PFSK-1 (cell line): ENCODE data around the gene CHMP6.

ENCODE experiments used
- FOXP2 ChIP-seq: optimal IDR thresholded peaks from 2 replicates; pipeline ENCODE3; 2011; ENCODE audit warnings: borderline replicate concordance, control low read depth, inconsistent platforms; ENCODE audit not compliant: insufficient read depth; ENCODE audit errors: extremely low read length, extremely low read depth
- POLR2AphosphoS5 ChIP-seq: IDR thresholded peaks from 2 replicates; pipeline ENCODE4 v1.6.1; 2012; ENCODE audit warnings: low read depth, mild to moderate bottlenecking, control low read depth, low read length, moderate library complexity
- SIN3A ChIP-seq: IDR thresholded peaks from 2 replicates; pipeline ENCODE4 v1.6.1; 2012; ENCODE audit warnings: mild to moderate bottlenecking, low read length, moderate library complexity, borderline replicate concordance; ENCODE audit not compliant: insufficient read depth
- TAF1 ChIP-seq: IDR thresholded peaks from 2 replicates; pipeline ENCODE4 v1.6.1; 2012; ENCODE audit warnings: low read length, control low read depth, borderline replicate concordance; ENCODE audit not compliant: insufficient read depth
- TF ChIP-seq, protein P1 (sequence below), 2 experiments: IDR thresholded peaks; 2 replicates each; pipeline versions ENCODE4 v1.6.1 to v1.8.0; 2011 to 2012; ENCODE audit warnings: low read depth in 2 of 2, low read length in 2 of 2, control low read depth in 1 of 2, inconsistent platforms in 1 of 2, mild to moderate bottlenecking in 1 of 2, moderate library complexity in 1 of 2; ENCODE audit not compliant: insufficient read depth in 1 of 2

Gene CHMP6

DNA sequence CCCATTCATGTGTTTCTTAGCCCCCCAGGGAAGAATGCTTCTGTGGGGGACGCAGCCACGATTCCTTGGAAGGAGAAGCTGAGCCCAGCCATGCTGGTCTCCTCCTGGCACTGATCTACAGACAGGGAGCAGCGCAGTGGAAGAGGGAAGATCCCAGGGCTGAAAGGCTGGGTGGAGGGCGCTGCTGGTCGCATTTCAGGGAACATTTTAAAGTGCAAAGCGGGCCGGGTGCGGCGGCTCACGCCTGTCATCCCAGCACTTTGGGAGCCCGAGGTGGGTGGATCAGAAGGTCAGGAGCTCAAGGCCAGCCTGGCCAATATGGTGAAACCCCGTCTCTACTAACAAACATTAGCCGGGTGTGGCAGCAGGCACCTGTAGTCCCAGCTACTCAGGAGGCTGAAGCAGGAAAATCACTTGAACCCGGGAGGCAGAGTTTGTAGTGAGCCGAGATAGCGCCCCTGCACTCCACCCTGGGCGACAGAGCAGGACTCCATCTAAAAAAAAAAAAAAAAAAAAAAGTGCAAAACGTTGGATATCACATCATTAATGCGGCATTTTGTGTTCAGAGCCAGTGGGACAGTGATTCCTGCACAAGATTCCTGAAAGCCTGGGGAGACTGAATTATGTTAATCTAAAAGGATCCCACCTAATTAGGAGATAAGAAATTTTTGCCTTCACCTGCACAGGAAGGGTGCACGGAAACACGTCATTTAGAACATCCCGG is 558 bp upstream of the CHMP6 start:
- TF ChIP-seq, protein P1, sequence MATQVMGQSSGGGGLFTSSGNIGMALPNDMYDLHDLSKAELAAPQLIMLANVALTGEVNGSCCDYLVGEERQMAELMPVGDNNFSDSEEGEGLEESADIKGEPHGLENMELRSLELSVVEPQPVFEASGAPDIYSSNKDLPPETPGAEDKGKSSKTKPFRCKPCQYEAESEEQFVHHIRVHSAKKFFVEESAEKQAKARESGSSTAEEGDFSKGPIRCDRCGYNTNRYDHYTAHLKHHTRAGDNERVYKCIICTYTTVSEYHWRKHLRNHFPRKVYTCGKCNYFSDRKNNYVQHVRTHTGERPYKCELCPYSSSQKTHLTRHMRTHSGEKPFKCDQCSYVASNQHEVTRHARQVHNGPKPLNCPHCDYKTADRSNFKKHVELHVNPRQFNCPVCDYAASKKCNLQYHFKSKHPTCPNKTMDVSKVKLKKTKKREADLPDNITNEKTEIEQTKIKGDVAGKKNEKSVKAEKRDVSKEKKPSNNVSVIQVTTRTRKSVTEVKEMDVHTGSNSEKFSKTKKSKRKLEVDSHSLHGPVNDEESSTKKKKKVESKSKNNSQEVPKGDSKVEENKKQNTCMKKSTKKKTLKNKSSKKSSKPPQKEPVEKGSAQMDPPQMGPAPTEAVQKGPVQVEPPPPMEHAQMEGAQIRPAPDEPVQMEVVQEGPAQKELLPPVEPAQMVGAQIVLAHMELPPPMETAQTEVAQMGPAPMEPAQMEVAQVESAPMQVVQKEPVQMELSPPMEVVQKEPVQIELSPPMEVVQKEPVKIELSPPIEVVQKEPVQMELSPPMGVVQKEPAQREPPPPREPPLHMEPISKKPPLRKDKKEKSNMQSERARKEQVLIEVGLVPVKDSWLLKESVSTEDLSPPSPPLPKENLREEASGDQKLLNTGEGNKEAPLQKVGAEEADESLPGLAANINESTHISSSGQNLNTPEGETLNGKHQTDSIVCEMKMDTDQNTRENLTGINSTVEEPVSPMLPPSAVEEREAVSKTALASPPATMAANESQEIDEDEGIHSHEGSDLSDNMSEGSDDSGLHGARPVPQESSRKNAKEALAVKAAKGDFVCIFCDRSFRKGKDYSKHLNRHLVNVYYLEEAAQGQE (IDR thresholded peaks at IDR 0.05; ENCODE audit: insufficient read depth in 1 of 2, low read depth in 2 of 2, low read length in 2 of 2), result no peak
- TF ChIP-seq TAF1 (no peak), SIN3A (no peak), FOXP2 (no peak), POLR2AphosphoS5 (no peak)

DNA sequence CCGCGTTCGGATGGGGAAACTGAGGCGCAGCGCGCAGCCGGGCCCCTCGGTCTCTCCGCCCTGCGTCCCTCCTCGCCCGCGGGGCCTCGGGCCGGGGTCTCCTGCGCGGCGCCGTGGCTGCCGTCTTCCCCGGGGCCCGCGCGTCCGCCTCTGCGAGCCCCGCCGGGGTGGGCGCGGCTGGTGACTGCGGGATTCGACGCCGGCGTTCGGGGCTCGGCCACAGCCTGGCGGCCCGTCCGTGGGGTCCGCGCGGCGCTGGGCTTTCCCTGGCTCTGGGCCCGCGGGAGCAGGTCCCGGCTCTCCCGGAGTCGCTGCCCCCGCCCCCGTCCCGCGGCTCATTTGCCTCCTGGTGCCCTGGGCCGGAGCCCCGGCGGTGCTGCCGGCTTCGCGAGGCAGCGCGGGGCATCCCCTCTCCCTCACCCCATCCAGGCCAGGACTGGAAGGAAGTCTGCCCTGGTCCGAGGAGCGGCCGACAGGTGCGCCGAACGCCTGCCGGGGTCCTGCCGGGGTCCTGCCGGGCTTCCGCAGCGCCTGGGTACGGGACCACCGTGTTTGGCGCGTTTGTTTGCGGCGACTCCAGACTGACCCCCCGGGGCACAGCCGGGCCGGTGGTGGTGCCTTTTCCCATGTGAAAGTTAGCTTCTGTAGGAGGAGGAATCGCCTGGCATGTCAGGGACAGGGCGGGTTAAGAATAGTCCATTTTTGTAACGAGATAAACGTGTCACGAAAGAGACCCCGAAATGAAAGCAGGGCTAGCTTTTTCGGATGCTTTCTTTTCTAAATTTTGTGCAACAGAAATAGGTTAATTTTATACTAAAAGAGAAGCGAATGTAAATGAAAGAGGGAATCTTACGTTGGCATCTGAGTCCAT is 671 bp downstream of the CHMP6 start:
- TF ChIP-seq POLR2AphosphoS5 (no peak), TAF1 (no peak), FOXP2 (no peak), SIN3A (no peak)
- TF ChIP-seq, protein P1 (IDR thresholded peaks at IDR 0.05; ENCODE audit: insufficient read depth in 1 of 2, low read depth in 2 of 2, low read length in 2 of 2), result no peak

DNA sequence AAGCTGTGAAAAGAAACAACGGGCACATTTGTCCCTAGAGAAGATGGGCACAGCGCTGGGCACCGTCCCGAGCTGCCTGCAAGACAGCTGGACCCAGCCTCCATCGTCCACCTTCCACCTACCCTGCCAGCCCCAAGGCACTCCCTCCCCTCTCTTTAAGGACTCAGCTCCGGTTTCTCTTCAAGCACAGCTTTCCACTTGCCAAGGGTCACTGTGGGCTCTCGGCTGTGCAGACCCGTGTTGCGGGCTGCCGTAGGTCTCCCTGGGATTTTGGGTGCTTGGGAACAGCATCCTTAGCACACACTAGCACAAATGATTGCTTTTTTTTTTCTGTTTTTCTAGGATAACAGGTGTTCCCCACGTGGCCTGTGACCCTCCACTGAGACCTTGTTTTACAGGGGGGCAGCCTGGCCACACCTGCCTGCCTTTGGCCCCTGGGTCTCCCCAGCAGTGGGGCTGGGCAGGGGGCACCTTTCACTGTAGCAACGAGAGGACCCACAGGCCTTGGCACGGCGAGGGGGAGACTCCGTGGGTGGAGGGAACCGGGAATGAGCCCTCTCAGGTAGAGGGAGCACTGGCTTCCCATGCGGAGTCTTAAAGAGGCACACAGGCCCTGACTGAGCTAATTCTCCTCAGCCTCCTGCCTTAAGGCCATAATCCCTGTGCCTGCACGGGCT is 1.4 kb downstream of the CHMP6 start:
- TF ChIP-seq, protein P1 (IDR thresholded peaks at IDR 0.05; ENCODE audit: insufficient read depth in 1 of 2, low read depth in 2 of 2, low read length in 2 of 2), result no peak
- no peak for TF ChIP-seq TAF1
- no peak for TF ChIP-seq SIN3A
- no peak for TF ChIP-seq POLR2AphosphoS5
- TF ChIP-seq FOXP2, result no peak

DNA sequence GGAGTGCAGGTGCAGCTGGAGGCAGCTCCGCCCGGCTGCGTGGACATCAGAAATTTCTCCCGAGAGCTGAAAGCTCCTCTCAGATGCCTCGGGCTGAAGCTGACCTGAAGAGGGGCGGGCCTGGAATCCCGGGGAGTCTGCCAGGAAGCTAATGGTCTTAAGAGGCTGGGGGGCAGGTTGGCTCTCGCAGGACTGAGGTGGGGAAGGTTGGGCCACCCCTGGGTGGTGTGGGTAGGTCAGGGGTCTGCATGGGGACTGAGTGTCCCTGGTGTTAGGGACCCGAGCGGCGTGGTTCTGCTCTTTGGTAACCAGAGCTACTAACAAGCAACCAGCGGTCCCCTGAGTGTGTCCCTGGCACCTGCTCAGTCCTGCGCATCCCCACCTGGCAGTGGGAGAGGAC is 3.5 kb downstream of the CHMP6 start:
- TF ChIP-seq TAF1 (no peak), POLR2AphosphoS5 (no peak), FOXP2 (no peak), SIN3A (no peak)
- TF ChIP-seq, protein P1 (IDR thresholded peaks at IDR 0.05; ENCODE audit: insufficient read depth in 1 of 2, low read depth in 2 of 2, low read length in 2 of 2), result no peak
